GM23338 (cell line): ENCODE results near the gene BARD1.

Source experiments
- CREB1 ChIP-seq: fragments of 250-450 bp; sonication (Bioruptor Pico); IDR thresholded peaks from 2 replicates; pipeline ENCODE4 v1.5.0; 2020; ENCODE audit warnings: low read depth, mild to moderate bottlenecking, moderate library complexity
- EZH2 ChIP-seq: fragments of 200-600 bp; sonication (generic); IDR thresholded peaks from one replicate; pipeline ENCODE4 v1.8.0; 2017; ENCODE audit warnings: antibody characterized with exemption, mild to moderate bottlenecking, low read depth; ENCODE audit not compliant: unreplicated experiment
- EZH2phosphoT487 ChIP-seq: fragments of 200-600 bp; sonication (generic); IDR thresholded peaks from one replicate; pipeline ENCODE4 v1.8.1; 2018; ENCODE audit warnings: antibody characterized with exemption; ENCODE audit not compliant: unreplicated experiment
- JUNB ChIP-seq: IDR thresholded peaks from one replicate; pipeline ENCODE4 v1.6.1; 2016; ENCODE audit warnings: antibody characterized with exemption; ENCODE audit not compliant: unreplicated experiment
- NANOG ChIP-seq: IDR thresholded peaks from 2 replicates; pipeline ENCODE4 v1.6.1; 2016; ENCODE audit warnings: antibody characterized with exemption, borderline replicate concordance
- POLR2AphosphoS5 ChIP-seq: IDR thresholded peaks from 2 replicates; pipeline ENCODE4 v1.6.1; 2016; ENCODE audit warnings: antibody characterized with exemption, low read depth
- STAT1 ChIP-seq: IDR thresholded peaks from one replicate; pipeline ENCODE4 v1.6.1; 2016; ENCODE audit warnings: antibody characterized with exemption; ENCODE audit not compliant: unreplicated experiment
- ZNF114 ChIP-seq: fragments of 250-450 bp; sonication (Bioruptor Pico); IDR thresholded peaks from 2 replicates; pipeline ENCODE4 v1.5.0; 2020; ENCODE audit warnings: mild to moderate bottlenecking, moderate library complexity
- ZNF331 ChIP-seq: fragments of 250-450 bp; sonication (Bioruptor Pico); IDR thresholded peaks from 2 replicates; pipeline ENCODE4 v1.5.0; 2020; ENCODE audit warnings: low read depth, mild to moderate bottlenecking, moderate library complexity
- TF ChIP-seq, protein P1 (sequence below), 2 experiments: fragments of 200-600 bp in 1 of 2; sonication (generic) in 1 of 2; conservative IDR thresholded peaks; 2 replicates each; pipeline versions ENCODE4 v1.5.1 to v1.6.1; 2016 to 2017; ENCODE audit warnings: antibody characterized with exemption in 2 of 2, low read depth in 2 of 2, mild to moderate bottlenecking in 2 of 2, moderate library complexity in 1 of 2
- TF ChIP-seq, protein P2 (sequence below): IDR thresholded peaks from 2 replicates; pipeline ENCODE4 v1.6.1; 2016; ENCODE audit warnings: antibody characterized with exemption
- TF ChIP-seq, protein P3 (sequence below): IDR thresholded peaks from one replicate; pipeline ENCODE4 v1.6.1; 2018; ENCODE audit warnings: antibody characterized with exemption; ENCODE audit not compliant: unreplicated experiment
- TF ChIP-seq, protein P4 (sequence below): fragments of 250-450 bp; sonication (Bioruptor Pico); IDR thresholded peaks from 2 replicates; pipeline ENCODE4 v1.5.0; 2020; ENCODE audit warnings: mild to moderate bottlenecking, moderate library complexity

DNA sequence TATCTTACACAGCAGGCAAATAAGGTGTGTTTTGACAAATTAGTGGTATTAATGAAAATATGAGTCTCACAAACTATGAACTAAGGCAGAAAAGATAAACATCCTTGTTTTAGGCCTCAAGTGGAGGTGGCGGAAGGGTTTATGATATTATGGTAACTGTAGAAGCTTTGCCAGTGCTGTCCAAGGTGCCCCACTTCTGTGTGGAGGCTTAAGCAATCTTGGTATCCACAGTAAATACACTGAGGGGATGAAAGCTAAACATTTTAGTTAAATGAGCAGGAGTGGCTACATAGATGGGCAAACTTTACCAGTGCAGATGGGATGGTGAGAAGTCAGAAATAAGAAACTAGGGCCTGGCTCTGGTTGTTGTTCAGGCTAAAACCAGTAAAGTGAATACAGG lies 84.7 kb downstream of the BARD1 start:
- no peak for TF ChIP-seq JUNB
- TF ChIP-seq, protein P1, sequence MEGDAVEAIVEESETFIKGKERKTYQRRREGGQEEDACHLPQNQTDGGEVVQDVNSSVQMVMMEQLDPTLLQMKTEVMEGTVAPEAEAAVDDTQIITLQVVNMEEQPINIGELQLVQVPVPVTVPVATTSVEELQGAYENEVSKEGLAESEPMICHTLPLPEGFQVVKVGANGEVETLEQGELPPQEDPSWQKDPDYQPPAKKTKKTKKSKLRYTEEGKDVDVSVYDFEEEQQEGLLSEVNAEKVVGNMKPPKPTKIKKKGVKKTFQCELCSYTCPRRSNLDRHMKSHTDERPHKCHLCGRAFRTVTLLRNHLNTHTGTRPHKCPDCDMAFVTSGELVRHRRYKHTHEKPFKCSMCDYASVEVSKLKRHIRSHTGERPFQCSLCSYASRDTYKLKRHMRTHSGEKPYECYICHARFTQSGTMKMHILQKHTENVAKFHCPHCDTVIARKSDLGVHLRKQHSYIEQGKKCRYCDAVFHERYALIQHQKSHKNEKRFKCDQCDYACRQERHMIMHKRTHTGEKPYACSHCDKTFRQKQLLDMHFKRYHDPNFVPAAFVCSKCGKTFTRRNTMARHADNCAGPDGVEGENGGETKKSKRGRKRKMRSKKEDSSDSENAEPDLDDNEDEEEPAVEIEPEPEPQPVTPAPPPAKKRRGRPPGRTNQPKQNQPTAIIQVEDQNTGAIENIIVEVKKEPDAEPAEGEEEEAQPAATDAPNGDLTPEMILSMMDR (conservative IDR thresholded peaks at IDR 0.05; ENCODE audit: low read depth in 2 of 2), result no peak
- TF ChIP-seq EZH2, result no peak
- no peak for TF ChIP-seq EZH2phosphoT487
- TF ChIP-seq POLR2AphosphoS5, result no peak
- TF ChIP-seq, protein P2, sequence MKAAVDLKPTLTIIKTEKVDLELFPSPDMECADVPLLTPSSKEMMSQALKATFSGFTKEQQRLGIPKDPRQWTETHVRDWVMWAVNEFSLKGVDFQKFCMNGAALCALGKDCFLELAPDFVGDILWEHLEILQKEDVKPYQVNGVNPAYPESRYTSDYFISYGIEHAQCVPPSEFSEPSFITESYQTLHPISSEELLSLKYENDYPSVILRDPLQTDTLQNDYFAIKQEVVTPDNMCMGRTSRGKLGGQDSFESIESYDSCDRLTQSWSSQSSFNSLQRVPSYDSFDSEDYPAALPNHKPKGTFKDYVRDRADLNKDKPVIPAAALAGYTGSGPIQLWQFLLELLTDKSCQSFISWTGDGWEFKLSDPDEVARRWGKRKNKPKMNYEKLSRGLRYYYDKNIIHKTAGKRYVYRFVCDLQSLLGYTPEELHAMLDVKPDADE, result no peak
- TF ChIP-seq, protein P3, sequence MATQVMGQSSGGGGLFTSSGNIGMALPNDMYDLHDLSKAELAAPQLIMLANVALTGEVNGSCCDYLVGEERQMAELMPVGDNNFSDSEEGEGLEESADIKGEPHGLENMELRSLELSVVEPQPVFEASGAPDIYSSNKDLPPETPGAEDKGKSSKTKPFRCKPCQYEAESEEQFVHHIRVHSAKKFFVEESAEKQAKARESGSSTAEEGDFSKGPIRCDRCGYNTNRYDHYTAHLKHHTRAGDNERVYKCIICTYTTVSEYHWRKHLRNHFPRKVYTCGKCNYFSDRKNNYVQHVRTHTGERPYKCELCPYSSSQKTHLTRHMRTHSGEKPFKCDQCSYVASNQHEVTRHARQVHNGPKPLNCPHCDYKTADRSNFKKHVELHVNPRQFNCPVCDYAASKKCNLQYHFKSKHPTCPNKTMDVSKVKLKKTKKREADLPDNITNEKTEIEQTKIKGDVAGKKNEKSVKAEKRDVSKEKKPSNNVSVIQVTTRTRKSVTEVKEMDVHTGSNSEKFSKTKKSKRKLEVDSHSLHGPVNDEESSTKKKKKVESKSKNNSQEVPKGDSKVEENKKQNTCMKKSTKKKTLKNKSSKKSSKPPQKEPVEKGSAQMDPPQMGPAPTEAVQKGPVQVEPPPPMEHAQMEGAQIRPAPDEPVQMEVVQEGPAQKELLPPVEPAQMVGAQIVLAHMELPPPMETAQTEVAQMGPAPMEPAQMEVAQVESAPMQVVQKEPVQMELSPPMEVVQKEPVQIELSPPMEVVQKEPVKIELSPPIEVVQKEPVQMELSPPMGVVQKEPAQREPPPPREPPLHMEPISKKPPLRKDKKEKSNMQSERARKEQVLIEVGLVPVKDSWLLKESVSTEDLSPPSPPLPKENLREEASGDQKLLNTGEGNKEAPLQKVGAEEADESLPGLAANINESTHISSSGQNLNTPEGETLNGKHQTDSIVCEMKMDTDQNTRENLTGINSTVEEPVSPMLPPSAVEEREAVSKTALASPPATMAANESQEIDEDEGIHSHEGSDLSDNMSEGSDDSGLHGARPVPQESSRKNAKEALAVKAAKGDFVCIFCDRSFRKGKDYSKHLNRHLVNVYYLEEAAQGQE, result no peak
- no peak for TF ChIP-seq STAT1
- TF ChIP-seq ZNF331 (CRISPR knock-in tag), result no peak
- TF ChIP-seq CREB1, result no peak
- TF ChIP-seq NANOG, result no peak
- no peak for TF ChIP-seq ZNF114
- TF ChIP-seq, protein P4, sequence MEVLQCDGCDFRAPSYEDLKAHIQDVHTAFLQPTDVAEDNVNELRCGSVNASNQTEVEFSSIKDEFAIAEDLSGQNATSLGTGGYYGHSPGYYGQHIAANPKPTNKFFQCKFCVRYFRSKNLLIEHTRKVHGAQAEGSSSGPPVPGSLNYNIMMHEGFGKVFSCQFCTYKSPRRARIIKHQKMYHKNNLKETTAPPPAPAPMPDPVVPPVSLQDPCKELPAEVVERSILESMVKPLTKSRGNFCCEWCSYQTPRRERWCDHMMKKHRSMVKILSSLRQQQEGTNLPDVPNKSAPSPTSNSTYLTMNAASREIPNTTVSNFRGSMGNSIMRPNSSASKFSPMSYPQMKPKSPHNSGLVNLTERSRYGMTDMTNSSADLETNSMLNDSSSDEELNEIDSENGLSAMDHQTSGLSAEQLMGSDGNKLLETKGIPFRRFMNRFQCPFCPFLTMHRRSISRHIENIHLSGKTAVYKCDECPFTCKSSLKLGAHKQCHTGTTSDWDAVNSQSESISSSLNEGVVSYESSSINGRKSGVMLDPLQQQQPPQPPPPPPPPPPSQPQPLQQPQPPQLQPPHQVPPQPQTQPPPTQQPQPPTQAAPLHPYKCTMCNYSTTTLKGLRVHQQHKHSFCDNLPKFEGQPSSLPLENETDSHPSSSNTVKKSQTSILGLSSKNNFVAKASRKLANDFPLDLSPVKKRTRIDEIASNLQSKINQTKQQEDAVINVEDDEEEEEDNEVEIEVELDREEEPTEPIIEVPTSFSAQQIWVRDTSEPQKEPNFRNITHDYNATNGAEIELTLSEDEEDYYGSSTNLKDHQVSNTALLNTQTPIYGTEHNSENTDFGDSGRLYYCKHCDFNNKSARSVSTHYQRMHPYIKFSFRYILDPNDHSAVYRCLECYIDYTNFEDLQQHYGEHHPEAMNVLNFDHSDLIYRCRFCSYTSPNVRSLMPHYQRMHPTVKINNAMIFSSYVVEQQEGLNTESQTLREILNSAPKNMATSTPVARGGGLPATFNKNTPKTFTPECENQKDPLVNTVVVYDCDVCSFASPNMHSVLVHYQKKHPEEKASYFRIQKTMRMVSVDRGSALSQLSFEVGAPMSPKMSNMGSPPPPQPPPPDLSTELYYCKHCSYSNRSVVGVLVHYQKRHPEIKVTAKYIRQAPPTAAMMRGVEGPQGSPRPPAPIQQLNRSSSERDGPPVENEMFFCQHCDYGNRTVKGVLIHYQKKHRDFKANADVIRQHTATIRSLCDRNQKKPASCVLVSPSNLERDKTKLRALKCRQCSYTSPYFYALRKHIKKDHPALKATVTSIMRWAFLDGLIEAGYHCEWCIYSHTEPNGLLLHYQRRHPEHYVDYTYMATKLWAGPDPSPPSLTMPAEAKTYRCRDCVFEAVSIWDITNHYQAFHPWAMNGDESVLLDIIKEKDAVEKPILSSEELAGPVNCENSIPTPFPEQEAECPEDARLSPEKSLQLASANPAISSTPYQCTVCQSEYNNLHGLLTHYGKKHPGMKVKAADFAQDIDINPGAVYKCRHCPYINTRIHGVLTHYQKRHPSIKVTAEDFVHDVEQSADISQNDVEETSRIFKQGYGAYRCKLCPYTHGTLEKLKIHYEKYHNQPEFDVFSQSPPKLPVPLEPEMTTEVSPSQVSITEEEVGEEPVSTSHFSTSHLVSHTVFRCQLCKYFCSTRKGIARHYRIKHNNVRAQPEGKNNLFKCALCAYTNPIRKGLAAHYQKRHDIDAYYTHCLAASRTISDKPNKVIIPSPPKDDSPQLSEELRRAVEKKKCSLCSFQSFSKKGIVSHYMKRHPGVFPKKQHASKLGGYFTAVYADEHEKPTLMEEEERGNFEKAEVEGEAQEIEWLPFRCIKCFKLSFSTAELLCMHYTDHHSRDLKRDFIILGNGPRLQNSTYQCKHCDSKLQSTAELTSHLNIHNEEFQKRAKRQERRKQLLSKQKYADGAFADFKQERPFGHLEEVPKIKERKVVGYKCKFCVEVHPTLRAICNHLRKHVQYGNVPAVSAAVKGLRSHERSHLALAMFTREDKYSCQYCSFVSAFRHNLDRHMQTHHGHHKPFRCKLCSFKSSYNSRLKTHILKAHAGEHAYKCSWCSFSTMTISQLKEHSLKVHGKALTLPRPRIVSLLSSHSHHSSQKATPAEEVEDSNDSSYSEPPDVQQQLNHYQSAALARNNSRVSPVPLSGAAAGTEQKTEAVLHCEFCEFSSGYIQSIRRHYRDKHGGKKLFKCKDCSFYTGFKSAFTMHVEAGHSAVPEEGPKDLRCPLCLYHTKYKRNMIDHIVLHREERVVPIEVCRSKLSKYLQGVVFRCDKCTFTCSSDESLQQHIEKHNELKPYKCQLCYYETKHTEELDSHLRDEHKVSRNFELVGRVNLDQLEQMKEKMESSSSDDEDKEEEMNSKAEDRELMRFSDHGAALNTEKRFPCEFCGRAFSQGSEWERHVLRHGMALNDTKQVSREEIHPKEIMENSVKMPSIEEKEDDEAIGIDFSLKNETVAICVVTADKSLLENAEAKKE (CRISPR knock-in tag), result no peak
